ENCODE results near the gene SURF1. TPM values are rescaled to one million over a fixed set of nuclear protein-coding genes. Genes with fewer than 3 reads are reported as not detected.

Gene SURF1
- total RNA-seq, 2 donors from 2014 or later, result 42.0 to 48.2 TPM

DNA sequence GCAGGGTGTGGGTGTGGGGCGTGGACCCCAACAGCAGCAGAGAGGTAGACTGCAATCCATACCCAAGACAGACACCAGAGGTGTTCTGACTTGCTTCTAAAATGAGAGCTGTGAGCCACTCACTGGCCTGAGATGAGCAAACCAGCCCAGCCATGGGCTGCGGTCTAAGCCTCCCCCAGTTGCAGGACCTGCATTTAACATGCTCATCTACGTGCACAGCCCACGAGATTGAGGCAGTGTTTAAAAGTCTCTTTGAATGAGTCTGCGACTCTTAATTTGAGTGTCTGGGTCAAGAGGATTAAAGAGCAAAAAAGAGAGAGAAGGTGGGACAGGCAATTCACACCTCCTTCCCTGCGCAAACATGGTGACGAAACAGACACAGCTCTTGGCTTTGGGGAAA lies 13.6 kb upstream of the SURF1 start:
- ATAC-seq, result no peak
- intact Hi-C loops (cut with DNase I, micrococcal nuclease), result no loop called here
- no peak for DNase-seq

DNA sequence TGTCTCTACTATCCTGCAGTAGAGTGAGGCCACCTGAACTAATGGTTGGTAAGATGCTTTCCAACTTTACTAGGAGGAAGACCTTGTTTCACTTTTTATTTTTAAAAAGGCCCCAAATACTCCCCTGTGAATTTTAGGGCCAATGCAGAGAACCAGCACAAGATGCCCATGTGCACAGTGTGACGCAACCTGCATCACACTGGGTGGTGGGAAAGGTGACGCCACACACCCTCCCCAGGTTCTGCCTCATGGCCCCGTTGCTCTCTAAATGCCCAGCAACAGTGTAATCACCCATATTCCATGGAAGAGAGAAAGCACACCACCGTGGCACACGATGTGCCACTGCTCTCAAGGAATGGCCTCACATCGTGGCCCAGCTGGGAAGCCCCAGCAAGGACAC lies 13.1 kb upstream of the SURF1 start:
- no peak for ATAC-seq
- intact Hi-C loops (cut with DNase I, micrococcal nuclease), result no loop called here
- no peak for DNase-seq

DNA sequence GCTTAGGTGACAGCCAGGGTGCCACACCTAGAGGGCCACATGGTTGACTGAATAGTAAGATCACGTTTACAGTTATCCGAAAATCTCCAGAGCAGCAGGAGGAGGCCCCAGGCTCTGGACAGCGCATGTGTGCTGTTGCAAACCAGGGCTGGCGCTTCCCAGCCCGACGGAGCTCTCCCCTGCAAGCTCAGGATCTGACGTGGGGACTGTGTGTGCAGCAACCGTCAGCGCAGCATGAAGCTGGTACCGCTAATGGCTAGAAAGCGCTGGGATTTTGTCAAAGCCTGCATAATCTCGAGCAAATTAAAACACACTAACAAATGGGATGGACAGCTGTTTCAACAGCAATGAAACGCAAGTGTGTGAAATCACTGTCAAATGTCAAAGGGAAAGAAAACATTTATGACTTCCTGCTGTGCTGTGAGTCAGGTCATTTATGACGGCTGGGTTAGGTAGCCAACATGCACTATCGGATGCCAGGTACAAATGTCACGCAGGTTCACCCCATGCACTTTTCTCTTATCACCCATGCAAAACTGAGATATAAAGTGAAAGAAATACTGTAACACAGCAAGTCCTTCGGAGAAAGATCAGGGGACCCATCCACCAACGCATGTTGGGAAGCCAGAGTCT lies 12.1 kb upstream of the SURF1 start:
- ATAC-seq (peak; percentile 94), DNase-seq (no peak)

DNA sequence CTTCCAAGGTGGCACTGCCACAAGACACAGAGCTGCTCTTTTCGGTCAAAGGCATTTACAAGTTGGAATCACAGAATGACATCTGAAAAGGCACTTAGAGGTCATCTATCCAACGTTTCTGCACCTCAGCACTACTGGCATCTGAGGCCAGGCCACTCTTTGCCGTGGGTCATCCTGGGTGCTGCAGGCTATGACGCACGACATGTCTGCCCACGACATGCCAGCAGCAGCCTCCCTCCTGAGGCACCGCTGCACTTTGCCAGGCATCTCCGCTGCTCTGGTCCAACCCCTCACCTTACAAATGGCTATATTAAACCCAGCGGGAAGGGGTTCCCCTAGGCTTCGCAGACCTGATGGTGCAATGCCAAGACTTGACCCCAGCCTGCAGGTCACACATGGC lies 11.5 kb upstream of the SURF1 start:
- intact Hi-C loops (cut with DNase I, micrococcal nuclease), result no loop called here
- DNase-seq (no peak), ATAC-seq (no peak)

More for the DNA sequence above, 12.1 kb upstream of the SURF1 start:
- intact Hi-C loops (cut with DNase I, micrococcal nuclease), result no loop called here

DNA sequence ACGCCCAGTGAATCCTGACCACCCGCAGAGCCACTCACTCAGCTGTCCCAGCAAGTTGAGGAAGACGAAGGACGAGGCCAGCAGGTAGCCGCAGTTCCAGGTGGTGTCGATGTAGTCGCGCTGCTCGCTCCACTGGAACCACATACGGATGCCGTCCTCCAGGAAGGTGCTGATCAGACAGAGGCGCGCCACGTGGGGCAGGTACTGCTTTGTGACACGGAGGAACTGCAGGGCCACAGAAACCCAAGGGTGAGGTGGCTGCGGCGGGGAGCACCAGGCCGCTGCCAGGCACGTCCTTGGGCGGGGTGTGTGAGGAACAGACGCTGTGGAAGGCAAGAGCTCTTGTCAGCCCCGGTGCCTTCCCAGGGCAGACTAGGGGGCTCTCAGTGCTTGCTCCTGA lies 10.9 kb upstream of the SURF1 start:
- DNase-seq (no peak), ATAC-seq (no peak)
- intact Hi-C loops (cut with DNase I, micrococcal nuclease), result no loop called here

DNA sequence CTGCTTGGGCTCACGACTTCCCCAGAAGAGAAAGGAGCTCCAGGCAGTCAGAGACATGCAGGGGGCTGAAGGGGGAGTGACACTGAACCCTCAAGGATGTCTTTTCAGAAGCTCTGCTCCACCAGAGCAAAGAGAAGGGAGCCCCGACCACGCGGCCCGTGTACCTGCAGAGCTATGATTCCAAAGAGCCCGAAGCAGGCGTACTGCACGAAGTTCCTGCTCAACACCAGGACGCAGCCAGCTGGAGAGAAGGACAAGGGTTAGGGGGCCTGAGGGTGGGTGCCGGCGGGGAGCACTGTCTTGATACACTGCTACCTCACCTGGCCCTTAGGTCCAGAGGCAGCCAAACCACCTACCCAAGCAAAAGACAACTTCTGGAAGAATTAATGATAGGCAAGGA lies 10.1 kb upstream of the SURF1 start:
- DNase-seq, result no peak
- no peak for ATAC-seq
- intact Hi-C loops (cut with DNase I, micrococcal nuclease), result no loop called here

DNA sequence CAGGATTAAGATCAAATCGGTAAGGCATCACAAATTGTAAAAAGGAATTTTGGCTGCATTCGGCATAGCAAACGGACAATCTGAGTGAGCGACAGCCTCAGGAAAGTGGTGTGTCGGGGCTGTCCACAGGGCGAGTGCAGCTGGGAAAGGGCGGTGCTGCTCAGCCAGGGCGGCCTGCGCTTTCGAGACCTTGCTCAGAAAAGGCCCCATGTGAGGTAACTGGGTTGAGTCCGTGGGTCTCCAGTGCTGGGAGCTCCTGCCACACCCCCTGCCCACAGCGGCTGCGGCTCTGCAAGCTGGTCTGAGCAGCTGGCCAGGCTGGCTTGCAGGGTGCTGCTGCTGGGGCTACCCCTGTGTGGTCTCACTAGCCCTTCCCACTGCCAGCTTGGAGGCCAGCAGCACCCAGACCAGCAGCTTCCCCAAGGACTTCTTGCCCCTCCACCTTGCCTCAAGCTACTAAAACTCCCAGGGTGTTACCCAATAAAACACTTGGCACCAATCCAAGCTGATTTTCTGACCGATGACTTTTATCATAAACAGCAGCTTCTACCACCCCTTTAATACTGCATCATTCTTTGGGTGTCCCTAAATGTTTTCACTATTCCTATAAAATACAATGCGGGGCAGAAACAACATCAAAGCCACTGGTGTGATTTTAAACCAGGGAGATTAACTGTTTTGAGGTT lies 6.2 kb upstream of the SURF1 start:
- DNase-seq (no peak), ATAC-seq (no peak)
- intact Hi-C loops (cut with DNase I, micrococcal nuclease), result no loop called here

DNA sequence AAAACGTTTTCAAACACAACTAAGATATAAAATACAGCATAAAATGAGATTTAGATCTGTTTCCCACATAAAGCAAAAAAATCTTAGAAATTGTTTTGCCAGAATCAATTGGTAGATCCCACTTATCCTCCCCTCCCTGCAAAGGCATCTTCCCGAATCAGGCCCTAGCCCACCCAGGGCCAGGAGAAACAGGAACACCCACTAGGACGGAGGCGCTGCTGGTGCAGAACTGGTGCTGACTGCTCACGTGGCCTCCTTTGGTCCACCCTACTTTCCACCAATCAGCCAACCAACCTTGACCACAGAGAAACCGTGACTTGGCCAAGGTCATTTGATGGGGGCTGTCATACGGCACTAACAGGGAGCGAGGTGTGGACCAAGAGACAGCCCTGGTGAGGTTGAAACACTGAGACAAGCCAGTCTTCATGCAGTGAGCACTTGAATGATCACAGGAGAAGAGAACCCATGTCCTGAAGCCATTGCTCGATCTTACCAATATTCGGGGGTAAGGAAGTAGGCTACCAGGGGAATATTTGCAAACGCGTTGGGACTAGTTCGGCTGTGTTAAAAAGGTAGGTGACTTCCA lies 5.3 kb upstream of the SURF1 start:
- no peak for ATAC-seq
- intact Hi-C loops (cut with DNase I, micrococcal nuclease), result no loop called here

DNA sequence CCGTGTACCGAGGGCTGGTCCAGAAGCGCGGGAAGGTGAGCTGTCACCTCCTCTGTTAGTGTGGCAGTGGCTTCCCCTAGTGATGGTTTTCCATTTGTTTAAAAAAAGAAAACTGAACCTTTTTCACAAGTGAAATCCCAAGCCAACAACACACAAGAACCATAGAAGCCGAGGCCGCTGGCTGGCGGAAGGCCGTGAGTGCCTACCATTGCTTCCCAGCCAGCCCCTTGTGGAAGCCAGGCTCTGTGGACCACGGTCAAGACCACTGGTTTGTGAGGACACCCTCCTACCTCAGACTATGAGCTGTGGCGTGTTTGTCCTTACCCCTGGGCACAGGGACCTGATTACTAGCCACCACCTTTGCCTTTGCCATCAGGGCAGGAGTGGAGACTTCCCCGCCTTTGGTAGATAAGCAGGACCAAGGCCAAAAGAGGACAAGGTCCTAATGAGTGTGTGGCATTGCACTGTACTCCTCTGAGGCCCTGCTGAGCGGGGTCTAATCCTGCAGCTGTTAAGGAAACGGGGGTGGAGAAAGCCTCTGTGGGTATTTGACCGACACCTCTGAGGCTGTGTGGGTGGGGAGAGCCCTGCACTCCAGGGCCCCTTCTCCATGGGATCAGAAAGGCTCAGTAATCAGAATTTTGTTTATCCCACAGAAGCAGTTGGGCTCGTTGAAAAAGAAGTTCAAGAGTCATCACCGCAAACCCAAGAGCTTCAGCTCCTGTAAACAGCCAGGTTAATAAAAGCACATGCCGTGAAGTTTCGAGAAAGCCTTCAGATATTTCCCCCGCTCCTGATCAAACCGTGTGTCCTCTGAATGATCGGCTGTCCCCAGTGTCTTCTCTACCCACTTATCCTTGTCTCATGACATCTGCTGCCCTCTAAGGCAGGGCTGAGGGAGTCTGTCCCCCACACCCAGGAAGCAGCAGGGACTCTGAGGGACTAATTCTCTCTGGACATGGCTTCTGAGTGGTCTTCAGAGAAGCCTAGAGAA lies 4.4 kb upstream of the SURF1 start:
- ATAC-seq (no peak), DNase-seq (no peak)
- intact Hi-C loops (cut with DNase I, micrococcal nuclease), result no loop called here

More for the DNA sequence above, 5.3 kb upstream of the SURF1 start:
- no peak for DNase-seq

DNA sequence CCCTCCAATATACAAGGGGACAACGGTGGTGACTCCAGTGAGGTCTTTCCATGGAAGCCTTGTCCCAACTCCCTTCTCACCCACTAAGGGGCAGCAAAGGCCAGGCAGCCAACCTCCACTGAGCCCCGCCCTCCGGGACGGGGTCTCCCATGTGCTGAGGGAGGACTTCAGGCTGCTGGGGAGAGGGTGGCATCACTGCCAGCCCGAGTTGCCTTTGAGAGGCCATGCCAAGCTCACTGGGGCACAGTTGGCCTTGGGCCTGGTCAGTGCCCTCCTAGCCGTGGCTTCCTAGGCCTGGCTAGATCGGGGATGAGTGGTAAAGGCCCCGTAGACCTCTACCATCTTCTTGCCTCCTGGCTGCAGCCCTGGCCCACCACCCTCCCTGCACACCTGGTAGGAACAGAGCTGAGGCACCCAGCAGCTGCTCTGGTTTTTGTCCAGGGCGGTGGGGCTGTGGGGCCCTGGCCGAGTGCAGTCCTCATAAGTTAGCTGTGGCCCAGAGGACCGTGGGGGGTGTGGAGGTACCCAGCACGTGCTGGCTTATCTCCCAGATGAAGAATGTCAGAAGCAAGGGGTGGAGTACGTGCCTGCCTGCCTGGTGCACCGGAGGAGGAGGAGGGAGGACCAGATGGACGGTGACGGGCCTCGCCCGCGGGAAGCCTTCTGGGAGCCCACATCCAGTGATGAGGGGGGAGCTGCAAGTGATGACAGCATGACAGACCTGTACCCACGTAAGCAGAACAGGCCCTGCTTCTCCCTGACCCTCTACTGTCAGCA lies 3.3 kb upstream of the SURF1 start:
- DNase-seq (no peak), ATAC-seq (no peak)
- intact Hi-C loops (cut with DNase I, micrococcal nuclease), result no loop called here

DNA sequence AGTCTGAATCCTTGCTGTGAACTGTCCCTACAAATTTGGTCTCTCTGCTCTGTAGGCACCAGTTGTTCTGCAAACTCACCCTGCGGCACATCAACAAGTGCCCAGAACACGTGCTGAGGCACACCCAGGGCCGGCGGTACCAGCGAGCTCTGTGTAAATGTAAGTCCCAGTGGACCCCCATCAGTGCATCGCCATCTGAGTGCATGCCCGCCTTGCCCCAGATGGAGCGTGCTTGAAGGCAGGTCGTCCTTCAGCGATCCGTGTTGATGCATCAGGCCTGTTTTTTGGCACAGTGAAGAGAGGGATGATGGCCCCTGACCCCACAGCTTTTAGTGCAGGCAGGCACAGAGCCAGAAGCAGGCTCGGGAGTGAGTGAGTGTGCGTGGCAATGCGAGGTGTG lies 1.4 kb upstream of the SURF1 start:
- ATAC-seq (no peak), DNase-seq (no peak)
- intact Hi-C loops (cut with DNase I, micrococcal nuclease), result no loop called here

DNA sequence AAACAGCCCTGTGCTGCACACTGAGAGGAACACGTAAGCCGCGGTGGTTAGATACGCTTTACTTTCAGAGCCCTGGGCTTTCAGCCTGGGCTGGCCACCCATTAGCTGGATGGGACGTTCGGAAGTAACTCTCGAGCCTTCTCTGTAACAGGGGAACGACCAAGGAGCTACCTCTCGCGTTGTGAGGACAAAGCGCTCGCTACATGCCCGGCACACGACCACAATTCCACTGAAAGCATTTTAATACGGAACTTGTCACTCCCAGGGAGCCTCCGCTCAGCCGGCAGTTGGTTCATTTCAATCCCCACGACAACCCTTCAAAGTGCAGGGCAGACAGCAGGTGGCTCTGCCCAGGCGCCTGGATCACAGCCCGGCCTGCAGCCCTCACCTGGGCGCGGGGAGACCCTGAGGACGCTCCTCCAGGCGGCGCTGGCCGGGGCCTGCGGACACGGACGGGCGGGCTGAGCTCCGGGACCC lies 368 bp downstream of the SURF1 start:
- DNase-seq (no peak), ATAC-seq (peak; percentile 40)
- intact Hi-C loops (cut with DNase I, micrococcal nuclease), result no loop called here

DNA sequence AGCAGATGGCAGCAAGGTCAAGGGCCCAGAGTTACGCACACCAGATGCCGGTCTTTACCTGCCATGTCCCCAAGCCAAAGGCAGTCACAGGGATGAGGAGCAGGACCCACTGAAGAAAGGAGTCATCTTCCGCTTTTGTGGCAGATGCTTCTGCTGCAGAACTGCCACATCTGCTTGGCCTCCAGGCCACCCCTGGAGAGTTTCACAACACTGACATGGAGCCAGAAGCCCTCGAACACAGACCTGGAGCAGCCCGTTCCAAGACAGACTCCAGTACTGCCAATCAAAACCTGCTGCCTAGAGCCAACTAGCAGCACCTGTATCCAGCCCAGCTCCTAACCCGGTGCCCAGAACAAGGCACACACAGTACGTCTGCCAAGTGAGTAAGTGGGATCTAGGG lies 1.5 kb downstream of the SURF1 start:
- intact Hi-C loops (cut with DNase I, micrococcal nuclease), result no loop called here
- no peak for DNase-seq
- no peak for ATAC-seq

DNA sequence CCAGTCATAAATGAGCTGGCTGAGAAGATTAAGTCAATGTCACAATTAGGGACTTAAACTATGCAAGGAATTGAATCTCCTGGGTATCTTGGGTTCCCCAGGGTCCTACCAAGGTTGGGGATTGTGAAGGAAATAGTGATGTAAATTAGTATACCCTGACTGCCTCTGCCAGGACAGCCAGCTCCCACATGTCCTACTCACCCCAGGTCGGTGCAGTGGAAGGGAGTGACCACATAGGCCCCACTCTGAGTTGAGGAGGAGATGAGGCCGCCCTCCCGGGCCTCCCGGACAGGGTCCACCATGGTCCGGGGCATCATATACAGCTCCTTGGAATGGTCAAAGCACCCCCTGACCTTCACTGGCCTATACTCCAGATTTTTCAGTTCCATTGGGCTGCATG lies 2.7 kb downstream of the SURF1 start:
- ATAC-seq (no peak), DNase-seq (no peak)
- intact Hi-C loops (cut with DNase I, micrococcal nuclease), result no loop called here

DNA sequence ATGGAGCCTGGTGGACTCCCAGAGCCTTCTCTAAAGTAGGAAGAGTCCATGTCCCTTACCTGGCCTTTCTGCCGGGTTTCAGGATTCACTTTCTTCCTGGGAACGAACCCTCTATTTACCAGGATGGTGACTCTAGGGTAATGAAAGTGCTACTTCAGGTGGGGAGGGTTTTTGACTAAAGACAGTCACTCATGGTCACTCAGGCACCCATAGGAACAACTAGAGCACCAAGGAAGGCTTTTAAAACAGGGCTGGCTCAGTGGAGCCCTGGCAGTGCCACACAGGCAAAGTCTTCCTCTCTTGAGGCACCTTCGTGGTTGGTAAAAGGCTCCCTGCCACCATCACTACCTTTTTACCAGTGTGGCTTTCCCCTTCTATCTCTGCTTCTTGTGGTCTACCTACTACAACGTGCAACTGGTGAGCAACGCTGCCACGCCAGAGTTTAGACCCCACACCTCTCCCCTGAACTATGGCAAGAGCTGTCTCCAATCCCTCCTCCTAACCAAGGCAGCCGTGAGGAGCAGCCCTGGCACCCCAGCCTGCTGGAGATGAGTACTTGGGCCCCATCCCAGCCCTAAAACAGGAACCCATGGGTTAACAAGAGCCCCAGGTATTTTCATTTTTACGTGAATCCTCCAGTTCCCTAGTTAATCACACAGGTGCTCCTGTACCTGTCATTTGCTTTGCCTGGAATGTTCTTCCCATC lies 3.5 kb downstream of the SURF1 start:
- no peak for ATAC-seq
- DNase-seq, result no peak
- intact Hi-C loops (cut with DNase I, micrococcal nuclease), result no loop called here

DNA sequence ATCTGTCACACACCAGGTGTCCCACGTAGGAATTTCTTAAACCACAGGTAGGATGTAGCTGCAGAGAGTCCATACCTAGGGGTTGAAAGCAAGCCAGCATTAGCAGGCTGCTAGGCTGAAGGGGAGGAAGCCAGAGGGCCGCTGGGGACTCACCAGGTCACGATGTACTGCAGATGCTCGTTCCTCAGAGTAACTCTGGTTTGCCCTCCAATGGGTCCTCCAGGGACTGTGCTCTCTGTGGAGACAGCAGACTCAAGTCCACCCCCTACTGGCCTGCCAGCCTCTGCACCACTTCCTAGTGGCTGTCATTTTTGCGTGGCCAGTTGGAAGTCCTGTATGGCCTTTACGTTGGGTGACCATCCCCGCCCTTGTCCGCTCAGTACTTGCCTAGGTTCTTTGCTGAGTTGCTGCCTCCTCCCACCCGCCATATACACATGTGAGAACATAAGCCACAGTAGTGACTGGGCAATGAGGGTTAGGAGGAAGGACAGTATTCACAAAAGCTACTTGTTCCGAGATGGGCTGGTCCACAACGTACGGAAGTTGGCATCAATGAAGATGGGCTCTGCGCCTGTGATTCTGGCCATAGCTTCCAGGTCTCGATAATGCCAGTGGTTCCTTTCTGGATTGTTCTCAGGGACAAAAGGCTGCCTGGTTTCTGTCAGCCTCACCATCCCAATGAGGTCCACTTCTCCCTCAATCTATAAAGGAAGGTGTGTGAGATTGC lies 4.2 kb downstream of the SURF1 start:
- DNase-seq, result peak in 1 of 2 donors; percentile 44
- intact Hi-C loops (cut with DNase I, micrococcal nuclease), result no loop called here
- ATAC-seq, result no peak

DNA sequence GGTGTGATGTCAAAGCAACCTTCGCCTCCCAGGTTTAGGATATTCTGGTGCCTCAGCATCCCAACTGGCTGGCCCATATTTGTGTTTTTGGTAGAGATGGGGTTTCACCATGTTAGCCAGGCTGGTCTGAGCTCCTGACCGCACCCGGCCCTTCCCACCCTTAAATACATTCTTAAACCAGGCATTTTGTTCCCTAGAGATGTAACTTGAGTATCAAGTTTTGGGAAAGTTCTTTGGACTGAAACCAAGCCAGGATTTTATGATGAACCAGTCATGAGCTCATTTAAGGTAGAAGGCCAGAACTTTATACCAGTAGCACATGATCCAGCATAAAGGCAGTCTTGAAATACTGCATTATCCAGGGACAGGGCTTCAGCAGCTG lies 4.8 kb downstream of the SURF1 start:
- DNase-seq, result no peak
- ATAC-seq, result no peak
- intact Hi-C loops (cut with DNase I, micrococcal nuclease), result no loop called here

All from left colon (tissue), 2 donors.